ENCODE measurements around the gene ZNF75A. TPM values are rescaled to one million over a fixed set of nuclear protein-coding genes. Genes with fewer than 3 reads are reported as not detected.

Gene ZNF75A
- total and polyA plus RNA-seq, 12 donors = 7.9 to 46.4 (median 24.0) TPM

GRCh38 chr16:3348547-3349167 lies 43.4 kb downstream of the ZNF75A start:
- DNase-seq = no peak
- no peak overlapping the region for H3K27ac ChIP-seq
- TF ChIP-seq POLR2A (IDR thresholded peaks at IDR 0.05) (no peak), CTCF (IDR thresholded peaks at IDR 0.05) (no peak)
- H3K9me3 ChIP-seq (replicated peaks in 1 of 3) = no peaks in the 10 kb centered on the region
- H3K36me3 ChIP-seq (replicated peaks in 1 of 2) = no peaks in the 10 kb centered on the region
- WGBS, 4 donors = 34 to 46% (median 39%) methylated on average over 4 of the region's 4 CpGs
- no peaks in the 10 kb centered on the region for H3K27me3 ChIP-seq
- no peaks in the 10 kb centered on the region for H3K4me1 ChIP-seq (replicated peaks in 1 of 2)
- H3K4me3 ChIP-seq = no peak overlapping the region
- intact Hi-C loops (cut with DNase I) = no loop called here

GRCh38 chr16:3349175-3349574 lies 43.9 kb downstream of the ZNF75A start:
- Histone ChIP-seq H3K9me3 (replicated peaks in 1 of 3) (no peaks in the 10 kb centered on the region), H3K27me3 (no peaks in the 10 kb centered on the region), H3K36me3 (replicated peaks in 1 of 2) (no peaks in the 10 kb centered on the region), H3K4me3 (no peak overlapping the region), H3K4me1 (replicated peaks in 1 of 2) (no peaks in the 10 kb centered on the region), H3K27ac (no peak overlapping the region)
- DNase-seq = no peak
- intact Hi-C loops (cut with DNase I) = no loop called here
- TF ChIP-seq CTCF (IDR thresholded peaks at IDR 0.05) = no peak
- TF ChIP-seq POLR2A (IDR thresholded peaks at IDR 0.05) = no peak
- WGBS, 4 donors = 56 to 64% (median 59%) methylated on average over 9 to 13 of the region's 13 CpGs

- no peak for DNase-seq
Measured at GRCh38 chr16:3355589-3355988, 50.3 kb downstream of the ZNF75A start, which contains the start of gene OR2C1. Gene OR2C1 (plus strand): TSS chr16:3355889. CDS start chr16:3355941, 52 bp downstream.

GRCh38 chr16:3356118-3356517 lies 50.8 kb downstream of the ZNF75A start:
- no peaks in the 10 kb centered on the region for H3K9me3 ChIP-seq (replicated peaks in 1 of 3)
- TF ChIP-seq CTCF (IDR thresholded peaks at IDR 0.05) (no peak), POLR2A (IDR thresholded peaks at IDR 0.05) (no peak)
- H3K4me1 ChIP-seq (replicated peaks in 1 of 2) = no peaks in the 10 kb centered on the region
- H3K27ac ChIP-seq = no peak overlapping the region
- DNase-seq = no peak
- 73 to 83% (median 78%) methylated on average over 7 to 10 of the region's 10 CpGs for WGBS, 4 donors
- no peak overlapping the region for H3K4me3 ChIP-seq
- no peaks in the 10 kb centered on the region for H3K36me3 ChIP-seq (replicated peaks in 1 of 2)
- intact Hi-C loops (cut with DNase I) = no loop called here
- no peaks in the 10 kb centered on the region for H3K27me3 ChIP-seq

More at GRCh38 chr16:3355589-3355988, 50.3 kb downstream of the ZNF75A start, which contains the start of gene OR2C1:
- no peaks in the 10 kb centered on the region for H3K9me3 ChIP-seq (replicated peaks in 1 of 3)
- intact Hi-C loops (cut with DNase I) = no loop called here
- 63 to 68% (median 66%) methylated on average over 3 of the region's 3 CpGs for WGBS, 4 donors
- H3K27ac ChIP-seq = no peak within 1 kb of the TSS
- no peaks in the 10 kb centered on the region for H3K27me3 ChIP-seq
- H3K36me3 ChIP-seq (replicated peaks in 1 of 2) = no peaks in the 10 kb centered on the region
- no peak for TF ChIP-seq POLR2A (IDR thresholded peaks at IDR 0.05)
- no peak for TF ChIP-seq CTCF (IDR thresholded peaks at IDR 0.05)
- H3K4me1 ChIP-seq (replicated peaks in 1 of 2) = no peaks in the 10 kb centered on the region
- H3K4me3 ChIP-seq = no peak within 1 kb of the TSS

All from adrenal gland (tissue), 12 donors.